ENCODE measurements around the gene ANK3. TPM values are rescaled to one million over a fixed set of nuclear protein-coding genes. Genes with fewer than 3 reads are reported as not detected.

ANK3 gene
- total RNA-seq, 4 donors from 2014 or later: 118 to 161 (median 151) TPM

DNA sequence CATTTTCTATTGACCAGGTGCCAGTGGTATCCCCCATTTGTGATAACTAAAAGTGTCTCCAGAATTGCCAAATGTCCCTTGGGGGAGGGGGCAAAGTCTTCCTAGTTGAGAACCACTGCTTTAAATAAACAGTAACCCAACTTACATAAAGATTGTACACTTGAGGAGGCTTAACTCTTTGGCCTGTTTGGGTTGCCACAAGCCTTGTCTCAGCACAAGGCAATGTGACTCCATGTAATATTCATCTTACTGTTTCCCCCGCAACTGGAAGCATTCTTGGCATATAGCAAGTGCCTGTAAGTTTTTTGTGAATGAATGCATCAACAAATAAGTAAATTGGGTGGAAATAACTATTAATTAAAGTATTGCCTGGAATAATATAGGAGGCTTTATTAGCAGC is 108.3 kb downstream of the ANK3 start:
- H3K27ac ChIP-seq: no peak overlapping the region
- no peak for DNase-seq
- H3K4me1 ChIP-seq: no peaks in the 10 kb centered on the region
- H3K27me3 ChIP-seq: no peaks in the 10 kb centered on the region
- no peaks in the 10 kb centered on the region for H3K36me3 ChIP-seq
- H3K4me3 ChIP-seq: no peak overlapping the region
- no peak for TF ChIP-seq POLR2A (IDR thresholded peaks at IDR 0.05)
- TF ChIP-seq, protein P1, sequence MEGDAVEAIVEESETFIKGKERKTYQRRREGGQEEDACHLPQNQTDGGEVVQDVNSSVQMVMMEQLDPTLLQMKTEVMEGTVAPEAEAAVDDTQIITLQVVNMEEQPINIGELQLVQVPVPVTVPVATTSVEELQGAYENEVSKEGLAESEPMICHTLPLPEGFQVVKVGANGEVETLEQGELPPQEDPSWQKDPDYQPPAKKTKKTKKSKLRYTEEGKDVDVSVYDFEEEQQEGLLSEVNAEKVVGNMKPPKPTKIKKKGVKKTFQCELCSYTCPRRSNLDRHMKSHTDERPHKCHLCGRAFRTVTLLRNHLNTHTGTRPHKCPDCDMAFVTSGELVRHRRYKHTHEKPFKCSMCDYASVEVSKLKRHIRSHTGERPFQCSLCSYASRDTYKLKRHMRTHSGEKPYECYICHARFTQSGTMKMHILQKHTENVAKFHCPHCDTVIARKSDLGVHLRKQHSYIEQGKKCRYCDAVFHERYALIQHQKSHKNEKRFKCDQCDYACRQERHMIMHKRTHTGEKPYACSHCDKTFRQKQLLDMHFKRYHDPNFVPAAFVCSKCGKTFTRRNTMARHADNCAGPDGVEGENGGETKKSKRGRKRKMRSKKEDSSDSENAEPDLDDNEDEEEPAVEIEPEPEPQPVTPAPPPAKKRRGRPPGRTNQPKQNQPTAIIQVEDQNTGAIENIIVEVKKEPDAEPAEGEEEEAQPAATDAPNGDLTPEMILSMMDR (IDR thresholded peaks at IDR 0.05): no peak
- H3K9me3 ChIP-seq: no peaks in the 10 kb centered on the region

DNA sequence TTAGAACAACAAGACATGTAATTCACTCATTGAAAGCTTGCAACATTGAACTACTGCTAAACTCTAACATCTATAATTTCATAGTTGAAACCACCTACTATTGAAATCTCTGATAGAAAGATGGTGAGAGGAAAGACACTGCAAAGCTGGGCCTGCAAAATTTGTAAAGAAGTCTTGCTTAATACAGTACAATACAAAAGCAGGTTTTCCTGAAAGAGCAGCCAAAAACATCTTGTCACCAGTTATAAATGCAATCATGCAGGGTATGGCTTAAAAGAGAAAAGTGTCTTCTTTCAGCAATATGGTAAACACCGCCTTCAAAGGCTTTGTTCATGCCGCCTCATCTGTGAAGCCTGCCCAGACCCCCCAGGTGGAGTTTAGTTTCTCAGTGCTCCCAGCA is 109.2 kb downstream of the ANK3 start:
- H3K36me3 ChIP-seq: no peaks in the 10 kb centered on the region
- no peaks in the 10 kb centered on the region for H3K27me3 ChIP-seq
- TF ChIP-seq POLR2A (IDR thresholded peaks at IDR 0.05): no peak
- TF ChIP-seq, protein P1 (IDR thresholded peaks at IDR 0.05): no peak
- H3K27ac ChIP-seq: no peak overlapping the region
- H3K4me1 ChIP-seq: no peaks in the 10 kb centered on the region
- no peaks in the 10 kb centered on the region for H3K9me3 ChIP-seq
- no peak for DNase-seq
- no peak overlapping the region for H3K4me3 ChIP-seq

DNA sequence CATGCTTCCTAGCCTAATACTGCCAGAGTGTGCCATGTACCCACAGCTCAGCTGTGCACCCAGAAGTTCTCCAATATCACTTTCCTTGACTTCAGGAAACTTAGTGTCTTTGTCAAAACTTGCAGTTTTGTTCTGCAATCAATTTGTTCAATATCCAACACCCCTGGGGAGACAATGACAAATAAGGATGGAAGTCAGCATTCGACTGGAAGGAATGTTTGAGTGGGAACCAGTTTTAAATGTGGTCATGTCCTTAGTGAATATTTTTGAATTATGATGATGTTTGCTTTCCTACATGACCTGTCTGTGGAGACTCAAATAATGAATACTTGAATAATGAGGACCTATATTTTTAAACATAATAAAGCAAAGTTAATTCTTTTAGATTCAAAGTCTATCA is 112.0 kb downstream of the ANK3 start:
- Histone ChIP-seq H3K9me3 (no peaks in the 10 kb centered on the region), H3K27ac (no peak overlapping the region), H3K36me3 (no peaks in the 10 kb centered on the region), H3K4me3 (no peak overlapping the region), H3K27me3 (no peaks in the 10 kb centered on the region), H3K4me1 (no peaks in the 10 kb centered on the region)
- TF ChIP-seq POLR2A (IDR thresholded peaks at IDR 0.05): no peak
- TF ChIP-seq, protein P1 (IDR thresholded peaks at IDR 0.05): no peak
- DNase-seq: no peak

DNA sequence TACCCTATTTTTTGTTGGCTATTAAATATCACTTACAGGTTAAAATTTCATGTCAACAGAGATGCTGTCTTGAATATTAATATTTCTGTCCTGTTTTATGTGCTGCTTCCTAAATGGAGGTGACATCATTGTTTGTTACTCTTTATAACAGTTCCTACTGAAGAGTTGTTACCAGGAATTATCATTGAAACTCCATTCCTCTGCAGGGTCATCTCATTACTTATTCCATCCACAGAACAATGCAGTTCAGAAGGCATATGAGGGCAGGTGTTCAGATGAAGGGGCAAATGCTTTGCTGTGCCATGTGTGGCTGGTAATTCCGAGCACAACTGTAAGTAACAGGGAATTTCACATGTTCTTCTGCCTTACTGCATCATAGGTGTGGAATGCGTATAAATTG is 113.4 kb downstream of the ANK3 start:
- H3K9me3 ChIP-seq: no peaks in the 10 kb centered on the region
- H3K27ac ChIP-seq: no peak overlapping the region
- no peaks in the 10 kb centered on the region for H3K36me3 ChIP-seq
- no peaks in the 10 kb centered on the region for H3K27me3 ChIP-seq
- DNase-seq: no peak
- H3K4me1 ChIP-seq: no peaks in the 10 kb centered on the region
- TF ChIP-seq POLR2A (IDR thresholded peaks at IDR 0.05): no peak
- TF ChIP-seq, protein P1 (IDR thresholded peaks at IDR 0.05): no peak
- no peak overlapping the region for H3K4me3 ChIP-seq

DNA sequence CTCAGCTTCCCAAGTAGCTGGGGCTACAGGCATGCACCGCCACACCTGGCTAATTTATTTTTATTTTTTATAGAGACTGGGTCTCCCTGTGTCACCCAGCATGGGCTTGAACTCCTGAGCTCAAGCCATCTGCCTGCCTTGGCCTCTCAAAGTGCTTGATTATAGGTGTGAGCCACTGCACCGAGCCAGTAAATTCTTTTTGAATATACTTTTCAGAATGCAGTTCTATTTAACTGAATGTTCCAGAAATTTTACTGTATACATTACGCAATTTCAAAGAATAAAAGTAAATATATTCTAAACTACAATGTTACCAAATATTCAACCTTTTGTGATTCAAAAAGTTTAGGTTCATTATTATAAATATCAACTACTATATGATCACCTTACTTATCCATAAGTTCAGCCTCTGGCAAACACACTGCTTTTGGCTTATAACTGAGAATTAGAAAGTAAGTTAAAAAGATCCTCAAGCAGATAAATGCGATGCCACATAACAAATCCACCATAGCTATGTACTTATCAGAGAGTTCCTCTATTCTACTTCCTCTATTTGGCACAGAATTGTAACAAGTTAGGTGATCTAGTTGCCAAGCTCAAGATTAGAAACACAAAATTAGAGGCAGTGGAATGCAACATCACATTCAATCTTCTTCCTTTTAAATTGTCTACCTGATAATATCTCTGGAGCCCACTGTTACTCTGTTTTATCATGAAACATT is 118.2 kb downstream of the ANK3 start:
- no peaks in the 10 kb centered on the region for H3K27me3 ChIP-seq
- TF ChIP-seq, protein P1 (IDR thresholded peaks at IDR 0.05): no peak
- TF ChIP-seq POLR2A (IDR thresholded peaks at IDR 0.05): no peak
- no peaks in the 10 kb centered on the region for H3K4me1 ChIP-seq
- no peak overlapping the region for H3K4me3 ChIP-seq
- no peaks in the 10 kb centered on the region for H3K36me3 ChIP-seq
- no peak for DNase-seq
- H3K9me3 ChIP-seq: no peaks in the 10 kb centered on the region
- H3K27ac ChIP-seq: no peak overlapping the region
